ENCODE measurements around the gene HOXD12.

GRCh38 chr2:176129813-176130146 is 30.2 kb downstream of the HOXD12 start:
- TF ChIP-seq EZH2 (IDR thresholded peaks at IDR 0.05) (no peak), POLR2AphosphoS5 (IDR thresholded peaks at IDR 0.05; ENCODE audit: low read depth, low read length) (no peak), CTCF (IDR thresholded peaks at IDR 0.05 in 2 of 3, conservative IDR thresholded peaks at IDR 0.05 in 1 of 3; ENCODE audit: borderline replicate concordance in 1 of 3, insufficient read depth in 1 of 3, low read depth in 2 of 3, low read length in 2 of 3) (no peak), ATF3 (IDR thresholded peaks at IDR 0.05) (no peak), JUND (IDR thresholded peaks at IDR 0.05) (no peak), POLR2A (IDR thresholded peaks at IDR 0.05; ENCODE audit: borderline replicate concordance, extremely low read depth, insufficient read depth, insufficient read length) (no peak), SIN3A (IDR thresholded peaks at IDR 0.05; ENCODE audit: low read depth) (peak; percentile 49; the same call in 1 of the 2 replicates), TCF7L2 (IDR thresholded peaks at IDR 0.05; ENCODE audit: borderline replicate concordance, extremely low read depth, insufficient read depth, insufficient read length) (no peak), SRF (IDR thresholded peaks at IDR 0.05; ENCODE audit: low read depth) (no peak), REST (IDR thresholded peaks at IDR 0.05; ENCODE audit: low read depth) (no peak), YY1 (IDR thresholded peaks at IDR 0.05; ENCODE audit: extremely low read depth, insufficient replicate concordance, low read depth, low read length) (no peak), EGR1 (IDR thresholded peaks at IDR 0.05; ENCODE audit: low read depth) (no peak), MAX (IDR thresholded peaks at IDR 0.05) (no peak)

Measured in HCT116 (cell line).